GM19043 (cell line): Measurements from ENCODE around the gene CLPX.
"Not testable (repeated sequence)": the region's sequence is repeated elsewhere in the genome, so short reads cannot be mapped to it uniquely, and the experiment has no call there.

ENCODE experiments used
- ATAC-seq: cut with Tn5 transposase; IDR thresholded peaks from one replicate; pipeline ENCODE4 v1.9.1; 2021; ENCODE audit warnings: low read depth; ENCODE audit not compliant: unreplicated experiment

CLPX gene

DNA sequence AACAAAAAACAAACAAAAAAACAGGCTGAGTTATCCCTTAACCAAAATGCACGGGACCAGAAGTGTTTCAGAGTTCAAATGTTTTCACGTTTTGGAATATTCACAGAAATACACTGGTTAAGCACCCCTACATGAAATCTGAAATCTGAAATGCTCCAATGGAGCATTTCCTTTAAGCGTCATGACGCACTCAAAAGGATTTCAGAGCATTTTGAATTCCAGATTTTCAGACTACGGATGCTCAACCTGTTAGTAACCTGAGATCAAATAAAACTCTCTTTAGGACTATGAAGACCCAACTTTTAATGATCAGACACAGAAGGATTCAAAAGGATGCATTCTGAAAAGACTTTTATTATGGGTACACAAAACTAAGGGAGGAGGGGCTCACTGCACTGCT, 9.6 kb downstream of the CLPX start:
- ATAC-seq, result no peak

DNA sequence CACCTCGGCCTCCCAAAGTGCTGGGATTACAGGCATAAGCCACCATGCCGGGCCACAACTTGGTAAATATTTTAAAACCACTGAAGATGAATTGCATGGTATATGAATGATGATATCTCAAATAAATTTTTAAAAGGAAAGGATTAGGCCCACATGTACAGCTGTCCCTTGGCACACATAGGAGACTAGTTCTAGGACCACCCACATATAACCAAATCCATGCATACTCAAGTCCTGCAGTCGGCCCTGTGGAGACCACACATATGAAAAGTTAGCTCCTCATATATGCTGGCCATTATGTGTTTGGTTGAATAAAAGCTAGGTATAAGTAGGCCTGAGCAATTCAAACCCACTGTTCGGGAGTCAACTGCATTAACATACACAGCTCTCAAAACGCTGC, 10.6 kb downstream of the CLPX start:
- ATAC-seq, result no peak

DNA sequence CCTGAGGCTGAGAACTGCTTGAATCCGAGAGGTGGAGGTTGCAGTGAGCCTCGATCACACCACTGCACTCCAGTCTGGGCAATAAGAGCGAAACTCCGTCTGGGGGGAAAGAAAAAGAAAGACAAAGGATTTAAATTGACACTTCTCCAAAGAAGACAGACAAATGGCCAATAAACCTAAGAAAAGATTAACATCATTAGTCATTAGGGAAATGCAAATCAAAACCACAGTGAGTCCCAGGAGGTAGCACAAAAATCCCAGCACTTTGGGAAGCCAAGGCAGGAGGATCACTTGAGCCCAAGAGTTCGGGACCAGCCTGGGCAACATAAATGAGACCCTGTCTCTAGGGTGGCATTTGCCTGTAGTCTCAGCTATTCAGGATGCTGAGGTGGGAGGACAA, 12.6 kb downstream of the CLPX start:
- no peak for ATAC-seq

DNA sequence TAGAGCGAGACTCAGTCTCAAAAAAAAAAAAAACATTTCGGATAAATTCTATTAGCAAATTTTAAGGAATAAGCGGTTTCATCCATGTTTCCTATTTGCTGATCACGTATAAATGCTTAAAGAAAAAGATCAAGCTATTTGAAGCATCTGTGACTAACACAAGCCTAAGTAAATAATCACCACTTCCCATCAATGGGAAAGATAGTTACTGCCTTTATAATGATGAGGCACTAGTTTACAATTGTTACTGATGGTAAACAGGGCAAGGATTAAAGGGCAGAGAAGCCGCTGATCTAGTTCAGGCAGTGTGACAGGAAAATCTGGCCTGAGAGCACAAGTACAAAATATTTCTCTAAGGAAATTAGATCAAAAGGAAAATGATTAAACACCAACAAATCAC, 13.7 kb downstream of the CLPX start:
- ATAC-seq, result no peak

DNA sequence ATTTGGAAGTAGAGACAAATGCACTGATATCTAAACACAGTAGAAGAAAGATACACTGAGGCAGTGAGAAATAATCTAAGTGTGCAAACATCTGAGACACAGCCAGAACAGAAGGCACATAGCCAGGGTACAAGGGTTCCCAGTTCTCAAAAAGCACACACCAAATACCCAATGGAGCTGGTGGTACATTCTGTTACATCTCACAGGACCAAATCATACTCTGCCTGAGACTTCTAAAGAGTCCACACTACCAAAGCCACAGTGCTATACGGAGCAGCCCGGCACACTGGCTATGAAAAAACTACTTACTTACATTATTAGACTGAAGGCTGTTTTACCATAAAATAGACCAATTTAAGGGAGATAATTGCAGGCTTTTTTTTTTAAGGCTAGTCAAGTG, 19.3 kb downstream of the CLPX start:
- no peak for ATAC-seq

DNA sequence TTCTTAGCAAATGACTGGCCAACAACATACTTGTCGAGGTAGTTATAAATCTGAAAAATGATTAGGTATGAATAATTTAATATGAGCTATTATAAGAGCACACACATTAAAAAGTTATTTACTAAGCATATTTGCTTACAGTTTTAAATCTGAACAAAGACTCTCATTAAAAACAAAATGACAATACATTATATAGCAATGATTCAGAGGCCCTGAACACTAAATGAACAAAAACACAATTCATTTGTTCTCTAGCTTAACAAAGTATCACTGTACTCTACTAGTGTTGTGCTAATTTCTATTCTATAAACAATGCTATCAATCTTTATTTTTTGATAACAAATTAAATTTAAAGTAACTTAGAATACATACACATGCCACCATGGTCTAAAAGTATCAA, 21.0 kb downstream of the CLPX start:
- ATAC-seq, result no peak

DNA sequence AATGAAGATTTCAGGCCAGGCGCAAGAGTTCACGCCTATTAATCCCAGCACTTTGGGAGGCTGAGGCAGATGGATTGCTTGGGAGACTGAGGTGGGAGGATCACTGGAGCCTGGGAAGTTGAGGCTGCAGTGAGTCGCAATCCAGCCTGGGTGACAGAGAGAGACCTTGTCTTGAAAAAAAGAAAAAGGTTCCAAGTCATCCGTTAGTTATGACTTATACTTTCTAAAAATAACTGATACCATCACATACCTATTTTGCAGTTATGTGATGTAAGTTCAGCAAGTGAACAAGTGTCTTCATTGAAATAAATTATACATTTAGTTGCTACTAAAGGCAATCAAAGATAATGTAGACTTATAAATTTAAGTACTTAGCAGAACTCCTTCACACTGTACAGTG, 22.1 kb downstream of the CLPX start:
- no peak for ATAC-seq

DNA sequence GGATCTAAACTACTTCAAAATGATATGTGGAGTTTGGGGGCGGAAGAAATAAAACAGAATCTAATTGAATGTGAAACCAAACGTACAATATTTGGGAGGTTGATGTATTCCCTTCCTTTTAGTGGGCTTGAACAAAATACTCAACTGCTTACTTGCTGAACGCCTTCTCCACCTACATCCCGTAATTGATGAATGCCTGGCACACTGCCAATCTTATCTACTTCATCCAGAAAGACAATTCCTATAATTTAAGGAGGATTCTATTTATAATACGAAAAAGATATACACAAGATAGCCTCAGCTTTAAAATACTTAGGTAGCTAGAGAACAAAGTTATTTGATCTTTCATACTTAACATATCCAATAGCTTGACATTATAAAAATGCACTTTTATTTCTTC, 28.4 kb downstream of the CLPX start:
- ATAC-seq, result no peak

DNA sequence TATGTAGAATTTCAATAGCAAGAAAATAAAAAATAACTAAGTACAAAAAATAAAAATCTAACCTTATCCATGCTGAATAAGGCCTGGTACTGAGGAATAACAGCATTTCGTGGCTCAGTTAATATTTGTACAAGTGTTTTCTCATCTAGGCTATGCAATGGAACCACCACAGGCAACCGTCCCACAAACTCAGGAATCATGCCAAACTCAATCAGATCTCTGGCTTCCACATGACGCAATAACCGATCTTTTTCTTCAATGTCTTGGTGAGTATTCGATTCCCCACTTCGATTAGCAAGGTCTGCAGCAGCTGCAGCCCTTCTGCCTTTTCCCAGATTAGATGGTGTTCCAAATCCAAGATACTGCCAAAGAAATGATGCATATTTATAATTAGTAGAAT, 30.4 kb downstream of the CLPX start:
- ATAC-seq, result no peak

DNA sequence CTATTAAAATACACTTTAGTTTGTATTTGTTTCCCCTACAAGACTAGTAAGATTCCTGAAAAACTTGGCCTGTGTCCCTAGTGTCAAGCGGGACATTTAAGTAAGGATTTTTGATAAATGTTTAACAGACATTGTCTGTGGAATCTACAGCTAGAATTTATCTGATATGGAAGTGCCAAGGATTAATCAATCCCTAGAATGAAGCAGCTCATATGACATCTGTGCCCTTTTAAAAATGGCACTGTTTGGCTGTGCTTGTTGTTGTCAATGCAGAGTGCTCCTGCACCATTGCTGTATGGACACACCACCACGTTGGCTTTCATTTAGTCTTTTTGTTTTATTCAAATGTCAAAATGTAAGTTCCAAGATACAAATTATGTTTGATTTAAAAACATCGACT, 37.2 kb downstream of the CLPX start:
- no peak for ATAC-seq

DNA sequence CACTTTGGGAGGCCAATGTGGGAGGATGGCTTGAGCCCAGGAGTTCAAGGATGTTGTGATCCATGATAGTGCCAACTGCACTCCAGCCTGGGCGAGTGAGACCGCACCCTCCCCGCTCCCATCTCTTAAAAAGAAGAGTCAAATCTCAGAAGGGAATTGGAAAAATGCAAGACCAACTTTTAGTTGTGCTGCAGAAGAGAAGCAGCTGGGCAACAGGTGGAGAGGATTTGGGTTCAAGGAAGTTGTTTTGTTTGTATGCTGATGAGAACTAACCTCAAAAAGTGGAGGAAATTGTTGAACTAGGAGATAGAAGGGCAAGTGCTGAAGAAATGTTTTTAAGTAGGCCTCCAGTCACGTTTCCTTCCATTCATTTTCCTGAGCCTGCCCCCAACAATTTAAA, 38.7 kb downstream of the CLPX start:
- ATAC-seq, result no peak

DNA sequence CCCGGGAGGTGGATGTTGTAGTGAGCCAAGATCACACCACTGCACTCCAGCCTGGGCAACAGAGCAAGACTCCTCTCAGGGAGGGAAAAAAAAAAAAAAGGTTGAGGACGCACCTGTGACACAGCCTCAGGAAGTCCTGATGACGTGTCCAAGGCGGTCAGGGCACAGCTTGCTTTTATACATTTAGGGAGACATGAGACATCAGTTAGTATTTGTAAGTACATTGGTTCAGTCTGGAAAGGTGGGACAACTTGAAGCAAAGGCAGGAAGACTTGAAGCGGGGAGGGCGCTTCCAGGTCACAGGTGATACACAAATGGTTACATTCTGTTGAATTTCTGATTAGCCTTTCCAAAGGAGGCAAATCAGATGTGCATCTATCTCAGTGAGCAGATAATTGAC, 46.5 kb downstream of the CLPX start:
- not testable (repeated sequence) for ATAC-seq

DNA sequence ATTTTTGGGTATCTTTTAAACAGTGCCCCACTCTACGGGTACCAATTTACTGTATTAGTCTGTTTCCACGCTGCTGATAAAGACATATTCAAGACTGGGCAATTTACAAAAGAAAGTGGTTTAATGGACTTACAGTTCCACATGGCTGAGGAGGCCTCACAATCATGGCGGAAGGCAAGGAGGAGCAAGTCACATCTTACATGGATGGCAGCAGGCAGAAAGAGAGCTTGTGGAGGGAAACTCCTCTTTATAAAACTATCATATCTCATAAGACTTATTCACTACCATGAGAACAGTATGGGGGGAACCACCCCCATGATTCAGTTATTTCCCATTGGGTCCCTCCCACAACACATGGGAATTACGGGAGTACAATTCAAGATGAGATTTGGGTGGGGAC, 47.2 kb downstream of the CLPX start:
- ATAC-seq, result not testable (repeated sequence)

DNA sequence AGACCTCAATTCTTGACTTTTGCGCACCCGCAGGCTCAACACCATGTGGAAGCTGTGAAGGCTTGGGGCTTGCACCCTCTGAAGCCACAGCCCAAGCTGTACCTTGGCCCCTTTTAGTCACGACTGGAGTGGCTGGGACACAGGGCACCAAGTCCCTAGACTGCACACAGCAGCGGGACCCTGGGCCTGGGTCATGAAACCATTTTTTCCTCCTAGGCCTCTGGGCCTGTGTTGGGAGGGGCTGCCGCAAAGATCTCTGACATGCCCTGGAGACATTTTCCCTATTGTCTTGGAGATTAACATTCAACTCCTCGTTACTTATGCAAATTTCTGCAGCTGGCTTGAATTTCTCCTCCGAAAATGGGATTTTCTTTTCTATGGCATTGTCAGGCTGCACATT, 48.1 kb downstream of the CLPX start:
- not testable (repeated sequence) for ATAC-seq

DNA sequence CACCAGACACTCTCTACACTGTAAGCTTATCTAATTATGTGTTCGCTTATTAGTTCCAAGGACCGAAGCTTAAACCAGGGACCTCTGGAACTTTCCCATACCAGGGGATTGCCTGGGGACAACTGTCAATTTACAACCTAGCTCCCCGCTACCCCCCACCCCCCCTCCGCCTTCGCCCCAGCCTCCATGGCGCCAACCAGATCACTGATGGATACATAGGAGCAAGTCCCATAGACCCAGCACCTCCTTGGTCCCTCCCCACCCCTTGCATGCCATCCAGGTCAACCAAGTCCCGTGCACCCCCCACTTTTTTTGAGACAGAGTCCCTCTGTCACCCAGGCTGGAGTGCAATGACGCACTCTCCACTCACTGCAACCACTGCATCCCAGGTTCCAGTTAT, 50.6 kb downstream of the CLPX start:
- ATAC-seq, result no peak

DNA sequence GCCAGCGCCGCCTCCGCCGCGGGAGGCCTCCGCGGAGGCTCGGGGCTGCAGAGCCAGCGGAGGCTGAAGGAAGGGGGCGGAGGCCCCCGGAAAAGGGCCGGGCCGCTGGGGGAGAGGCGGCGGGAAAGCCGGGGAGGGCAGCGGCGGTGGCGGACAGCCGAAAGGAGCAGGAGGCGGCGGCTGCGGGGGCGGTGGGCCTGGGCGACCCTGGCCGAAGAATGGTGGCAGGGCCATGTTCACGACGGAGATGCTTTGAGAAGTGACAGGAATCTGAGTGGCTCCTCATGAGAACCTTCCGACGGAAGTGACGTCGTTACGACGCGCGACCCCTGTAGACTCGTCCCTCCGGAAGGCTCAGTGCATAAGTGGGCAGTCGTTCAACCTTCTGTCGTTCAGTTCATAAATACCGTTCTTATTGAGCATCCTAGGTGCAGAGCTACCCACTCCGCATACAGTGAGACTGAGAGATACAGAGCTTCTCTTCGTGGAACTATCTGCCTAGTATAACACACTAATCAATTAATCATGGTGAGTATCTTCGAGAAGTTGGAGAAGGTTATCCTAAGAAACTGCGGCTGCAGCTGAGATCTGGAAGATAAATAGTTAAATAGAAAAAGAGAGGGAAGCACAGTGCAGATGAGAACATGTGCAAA, 51.5 kb downstream of the CLPX start, which contains the start of gene PDCD7:
TSS of gene PDCD7 (minus strand) at position 261 of the 653 bp plus-strand sequence. CDS start at position 234, 27 bp downstream.
- peak; percentile 91 for ATAC-seq

DNA sequence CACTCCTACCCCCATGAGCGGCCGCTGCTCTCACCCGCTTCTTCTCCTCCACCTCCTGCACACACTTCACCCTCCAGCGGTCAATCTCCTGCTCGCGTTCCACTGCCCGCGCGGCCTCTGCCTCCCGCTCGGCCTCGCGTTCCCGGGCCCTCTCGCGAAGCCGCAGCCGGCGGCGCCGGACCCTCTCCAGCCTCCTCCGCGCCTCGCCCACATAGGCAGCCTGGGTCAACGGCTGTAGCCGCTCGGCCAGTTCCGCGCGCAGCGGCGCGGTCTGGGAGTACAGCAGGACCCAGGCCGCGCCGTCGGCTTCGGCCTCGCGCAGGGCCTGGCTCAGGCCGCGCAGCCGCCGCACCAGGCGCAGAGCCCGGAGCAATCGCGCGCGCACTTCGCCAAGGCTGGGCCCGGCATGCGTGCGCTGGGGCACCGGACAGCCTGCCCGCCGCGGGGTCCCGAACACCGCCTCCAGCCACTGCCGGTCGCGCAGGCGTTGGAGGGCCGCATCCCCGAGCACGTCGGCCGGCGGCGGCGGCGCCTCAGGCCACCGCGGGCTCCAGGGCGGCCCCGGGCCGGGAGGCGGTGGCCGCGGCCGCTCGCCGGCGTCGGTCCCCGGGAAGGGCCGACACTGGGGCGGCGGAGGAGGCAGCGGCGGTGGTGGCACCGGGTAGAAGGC, 52.1 kb downstream of the CLPX start:
- peak; percentile 36 for ATAC-seq

DNA sequence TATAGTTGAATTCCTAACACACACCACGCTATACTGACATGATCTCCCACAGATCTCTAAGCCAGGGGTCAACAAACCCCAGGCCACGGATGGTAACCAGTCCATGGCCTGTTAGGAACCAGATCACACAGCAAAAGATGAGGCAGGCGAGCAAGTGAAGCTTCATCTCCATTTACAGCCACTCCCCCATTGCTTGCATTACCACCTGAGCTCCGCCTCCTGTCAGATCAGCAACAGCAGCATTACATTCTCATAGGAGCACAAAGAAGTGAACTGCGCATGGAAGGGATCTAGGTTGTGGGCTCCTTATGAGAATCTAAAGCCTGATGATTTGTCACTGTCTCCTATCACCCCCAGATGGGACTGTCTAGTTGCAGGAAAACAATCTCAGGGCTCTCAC, 54.2 kb downstream of the CLPX start:
- no peak for ATAC-seq

DNA sequence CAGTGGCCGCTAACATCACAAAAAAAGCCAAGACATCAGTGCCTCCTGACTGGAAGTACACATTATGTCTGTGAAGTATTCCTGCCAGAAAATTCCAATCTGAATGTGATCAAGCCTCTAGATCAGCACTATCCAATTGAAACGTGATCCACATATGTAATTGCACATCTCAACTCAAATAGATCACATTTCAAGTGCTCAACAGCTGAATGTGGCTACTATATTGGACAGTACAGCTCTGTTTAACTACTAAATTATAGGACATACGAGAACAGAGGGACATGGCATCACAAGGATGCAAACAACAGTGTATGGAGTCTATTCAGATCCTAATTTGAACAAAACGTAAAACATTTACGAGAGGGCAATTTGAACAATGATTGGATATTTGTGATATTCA, 69.6 kb downstream of the CLPX start:
- no peak for ATAC-seq

DNA sequence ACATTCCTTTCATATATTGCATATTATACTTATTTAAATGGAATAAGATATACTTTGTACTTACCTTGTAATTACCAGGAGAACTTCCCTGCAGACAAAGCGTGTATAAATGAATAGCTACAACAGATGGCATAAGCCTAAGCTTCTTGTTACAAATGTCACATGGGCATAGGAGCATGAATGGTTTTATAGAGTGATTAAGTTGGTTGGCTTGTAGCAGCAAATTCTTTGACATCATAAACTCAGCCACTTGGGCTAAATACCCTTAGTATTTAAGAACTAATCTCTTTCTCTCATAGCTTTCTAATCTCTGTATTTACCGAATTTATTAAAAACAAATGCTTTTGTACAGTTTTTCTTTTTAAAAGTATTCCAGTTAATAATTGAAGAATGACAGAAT, 70.1 kb downstream of the CLPX start, which contains the start of gene UBAP1L:
TSS of gene UBAP1L (minus strand) at position 115 of the 400 bp plus-strand sequence. CDS start 8,985 bp downstream, outside the sequence.
- ATAC-seq, result no peak

DNA sequence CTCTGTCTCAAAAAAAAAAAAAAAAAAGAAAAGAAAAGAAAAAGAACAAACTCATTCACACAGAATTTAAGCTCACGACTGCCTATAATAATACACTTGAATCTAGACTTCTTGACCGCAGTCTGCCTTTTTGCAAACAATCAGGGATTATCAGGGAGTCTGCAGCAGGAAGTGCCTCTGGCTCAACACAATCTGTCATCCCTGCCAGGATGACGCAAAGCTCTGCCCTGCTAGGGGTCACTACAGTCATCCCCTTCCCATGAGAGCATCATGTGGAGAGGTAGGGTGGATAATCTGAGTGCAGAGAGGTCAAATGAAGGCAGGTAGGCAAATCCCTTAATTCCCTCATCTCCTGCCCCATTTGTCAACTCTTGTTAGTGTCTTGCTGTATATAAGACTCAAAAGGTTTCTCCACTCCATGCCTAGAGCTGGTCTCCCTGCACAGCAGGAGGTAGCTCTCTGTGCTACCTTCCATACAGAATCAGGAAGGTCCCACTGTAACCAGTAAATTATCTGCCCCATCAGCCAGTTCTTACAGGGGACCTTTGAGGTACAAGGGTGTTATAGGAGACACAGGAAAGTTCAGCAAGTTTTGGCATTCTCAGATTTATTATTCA, 74.4 kb downstream of the CLPX start:
- ATAC-seq, result no peak
